ENCODE results near the gene SDHC.

DNA sequence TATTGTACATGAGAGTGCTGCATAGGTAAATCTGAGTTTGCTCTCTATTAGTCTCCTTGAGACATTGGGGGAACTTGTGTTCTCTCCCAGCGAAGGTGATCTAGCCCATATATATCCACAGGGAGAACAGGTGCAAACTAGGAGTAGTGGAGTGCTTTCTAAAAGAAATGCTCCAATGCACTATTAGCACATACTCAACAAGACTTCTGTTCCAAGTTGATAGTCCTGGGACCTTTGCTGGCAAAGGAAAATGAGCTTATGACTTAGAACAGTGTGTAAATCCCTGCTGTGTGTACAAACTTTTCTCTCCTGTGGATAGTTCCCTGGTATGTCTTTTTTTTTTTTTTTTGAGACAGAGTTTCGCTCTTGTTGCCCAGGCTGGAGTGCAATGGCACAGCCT is 28.0 kb downstream of the SDHC start:
- TF ChIP-seq, protein P1, sequence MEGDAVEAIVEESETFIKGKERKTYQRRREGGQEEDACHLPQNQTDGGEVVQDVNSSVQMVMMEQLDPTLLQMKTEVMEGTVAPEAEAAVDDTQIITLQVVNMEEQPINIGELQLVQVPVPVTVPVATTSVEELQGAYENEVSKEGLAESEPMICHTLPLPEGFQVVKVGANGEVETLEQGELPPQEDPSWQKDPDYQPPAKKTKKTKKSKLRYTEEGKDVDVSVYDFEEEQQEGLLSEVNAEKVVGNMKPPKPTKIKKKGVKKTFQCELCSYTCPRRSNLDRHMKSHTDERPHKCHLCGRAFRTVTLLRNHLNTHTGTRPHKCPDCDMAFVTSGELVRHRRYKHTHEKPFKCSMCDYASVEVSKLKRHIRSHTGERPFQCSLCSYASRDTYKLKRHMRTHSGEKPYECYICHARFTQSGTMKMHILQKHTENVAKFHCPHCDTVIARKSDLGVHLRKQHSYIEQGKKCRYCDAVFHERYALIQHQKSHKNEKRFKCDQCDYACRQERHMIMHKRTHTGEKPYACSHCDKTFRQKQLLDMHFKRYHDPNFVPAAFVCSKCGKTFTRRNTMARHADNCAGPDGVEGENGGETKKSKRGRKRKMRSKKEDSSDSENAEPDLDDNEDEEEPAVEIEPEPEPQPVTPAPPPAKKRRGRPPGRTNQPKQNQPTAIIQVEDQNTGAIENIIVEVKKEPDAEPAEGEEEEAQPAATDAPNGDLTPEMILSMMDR (IDR thresholded peaks at IDR 0.05; ENCODE audit: poor library complexity) = no peak
- no peak for TF ChIP-seq EZH2 (IDR thresholded peaks at IDR 0.05; ENCODE audit: borderline replicate concordance)
